ENCODE results near the gene MRC2.

- TF ChIP-seq, protein P1, sequence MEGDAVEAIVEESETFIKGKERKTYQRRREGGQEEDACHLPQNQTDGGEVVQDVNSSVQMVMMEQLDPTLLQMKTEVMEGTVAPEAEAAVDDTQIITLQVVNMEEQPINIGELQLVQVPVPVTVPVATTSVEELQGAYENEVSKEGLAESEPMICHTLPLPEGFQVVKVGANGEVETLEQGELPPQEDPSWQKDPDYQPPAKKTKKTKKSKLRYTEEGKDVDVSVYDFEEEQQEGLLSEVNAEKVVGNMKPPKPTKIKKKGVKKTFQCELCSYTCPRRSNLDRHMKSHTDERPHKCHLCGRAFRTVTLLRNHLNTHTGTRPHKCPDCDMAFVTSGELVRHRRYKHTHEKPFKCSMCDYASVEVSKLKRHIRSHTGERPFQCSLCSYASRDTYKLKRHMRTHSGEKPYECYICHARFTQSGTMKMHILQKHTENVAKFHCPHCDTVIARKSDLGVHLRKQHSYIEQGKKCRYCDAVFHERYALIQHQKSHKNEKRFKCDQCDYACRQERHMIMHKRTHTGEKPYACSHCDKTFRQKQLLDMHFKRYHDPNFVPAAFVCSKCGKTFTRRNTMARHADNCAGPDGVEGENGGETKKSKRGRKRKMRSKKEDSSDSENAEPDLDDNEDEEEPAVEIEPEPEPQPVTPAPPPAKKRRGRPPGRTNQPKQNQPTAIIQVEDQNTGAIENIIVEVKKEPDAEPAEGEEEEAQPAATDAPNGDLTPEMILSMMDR (IDR thresholded peaks at IDR 0.05): no peak
- TF ChIP-seq USF1 (IDR thresholded peaks at IDR 0.05; ENCODE audit: borderline replicate concordance, low read depth): no peak
These were observed 92.1 kb downstream of the MRC2 start for GRCh38 chr17:62719586-62719985.

Measured in SK-N-SH (cell line).